ENCODE measurements around the gene PROX1.

Gene PROX1

GRCh38 chr1:213966122-213966521 lies 21.7 kb upstream of the PROX1 start:
- Histone ChIP-seq H2BK5ac (ENCODE audit: low read length) (no peak overlapping the region), H3K4me2 (ENCODE audit: low read length) (no peak overlapping the region), H3K79me1 (ENCODE audit: low read length) (no peaks in the 10 kb centered on the region), H2BK15ac (replicated peaks; ENCODE audit: low read depth) (no peak overlapping the region), H3K27me3 (ENCODE audit: insufficient read depth, low read length, poor library complexity) (no peaks in the 10 kb centered on the region), H3K56ac (ENCODE audit: low read length) (no peak overlapping the region), H4K5ac (ENCODE audit: low read length) (no peak overlapping the region), H3K23ac (ENCODE audit: low read length) (no peak overlapping the region), H3K4me1 (ENCODE audit: control insufficient read depth, low read depth, low read length) (no peaks in the 10 kb centered on the region), H3K18ac (ENCODE audit: low read length) (no peak overlapping the region), H3K4me3 (ENCODE audit: low read length) (no peak overlapping the region), H3K4ac (ENCODE audit: low read depth, low read length) (no peak overlapping the region), H4K8ac (ENCODE audit: low read depth, low read length) (no peak overlapping the region), H3K79me2 (ENCODE audit: control insufficient read depth, insufficient read depth, low read length) (no peaks in the 10 kb centered on the region), H2BK120ac (ENCODE audit: low read depth, low read length) (no peak overlapping the region), H3K9ac (ENCODE audit: low read length) (no peak overlapping the region), H3K27ac (ENCODE audit: low read depth, low read length) (no peak overlapping the region), H3K36me3 (ENCODE audit: control insufficient read depth, insufficient read depth, low read length) (no peaks in the 10 kb centered on the region), H2AK5ac (ENCODE audit: low read length) (no peak overlapping the region)
- no peak for DNase-seq
- no CpG with 5 or more reads among the region's 5 CpGs for WGBS (ENCODE audit: extremely low coverage, insufficient coverage, low lambda C conversion rate)

GRCh38 chr1:213968146-213968825 lies 19.5 kb upstream of the PROX1 start:
- no peak overlapping the region for H3K23ac ChIP-seq (ENCODE audit: low read length)
- H3K18ac ChIP-seq (ENCODE audit: low read length) = no peak overlapping the region
- no CpG with 5 or more reads among the region's 4 CpGs for WGBS (ENCODE audit: extremely low coverage, insufficient coverage, low lambda C conversion rate)
- H3K4me1 ChIP-seq (ENCODE audit: control insufficient read depth, low read depth, low read length) = no peaks in the 10 kb centered on the region
- H3K9ac ChIP-seq (ENCODE audit: low read length) = no peak overlapping the region
- H4K8ac ChIP-seq (ENCODE audit: low read depth, low read length) = no peak overlapping the region
- H3K27ac ChIP-seq (ENCODE audit: low read depth, low read length) = no peak overlapping the region
- no peak overlapping the region for H4K5ac ChIP-seq (ENCODE audit: low read length)
- H3K4ac ChIP-seq (ENCODE audit: low read depth, low read length) = no peak overlapping the region
- no peak for DNase-seq
- H2AK5ac ChIP-seq (ENCODE audit: low read length) = no peak overlapping the region
- H2BK5ac ChIP-seq (ENCODE audit: low read length) = no peak overlapping the region
- no peaks in the 10 kb centered on the region for H3K27me3 ChIP-seq (ENCODE audit: insufficient read depth, low read length, poor library complexity)
- H3K79me1 ChIP-seq (ENCODE audit: low read length) = no peaks in the 10 kb centered on the region
- no peak overlapping the region for H2BK120ac ChIP-seq (ENCODE audit: low read depth, low read length)
- H3K56ac ChIP-seq (ENCODE audit: low read length) = no peak overlapping the region
- H3K79me2 ChIP-seq (ENCODE audit: control insufficient read depth, insufficient read depth, low read length) = no peaks in the 10 kb centered on the region
- H2BK15ac ChIP-seq (replicated peaks; ENCODE audit: low read depth) = no peak overlapping the region
- H3K36me3 ChIP-seq (ENCODE audit: control insufficient read depth, insufficient read depth, low read length) = no peaks in the 10 kb centered on the region
- no peak overlapping the region for H3K4me3 ChIP-seq (ENCODE audit: low read length)
- no peak overlapping the region for H3K4me2 ChIP-seq (ENCODE audit: low read length)

- no peak overlapping the region for H3K9ac ChIP-seq (ENCODE audit: low read length)
- no peaks in the 10 kb centered on the region for H3K79me1 ChIP-seq (ENCODE audit: low read length)
- DNase-seq = no peak
- no peak overlapping the region for H3K4me2 ChIP-seq (ENCODE audit: low read length)
- H3K4ac ChIP-seq (ENCODE audit: low read depth, low read length) = no peak overlapping the region
- H3K36me3 ChIP-seq (ENCODE audit: control insufficient read depth, insufficient read depth, low read length) = no peaks in the 10 kb centered on the region
- no peak overlapping the region for H3K27ac ChIP-seq (ENCODE audit: low read depth, low read length)
- no peak overlapping the region for H3K23ac ChIP-seq (ENCODE audit: low read length)
- H3K4me1 ChIP-seq (ENCODE audit: control insufficient read depth, low read depth, low read length) = no peaks in the 10 kb centered on the region
- H3K56ac ChIP-seq (ENCODE audit: low read length) = no peak overlapping the region
- H4K8ac ChIP-seq (ENCODE audit: low read depth, low read length) = no peak overlapping the region
- H2BK120ac ChIP-seq (ENCODE audit: low read depth, low read length) = no peak overlapping the region
- H3K18ac ChIP-seq (ENCODE audit: low read length) = no peak overlapping the region
- H2BK15ac ChIP-seq (replicated peaks; ENCODE audit: low read depth) = no peak overlapping the region
- H4K5ac ChIP-seq (ENCODE audit: low read length) = no peak overlapping the region
- H3K27me3 ChIP-seq (ENCODE audit: insufficient read depth, low read length, poor library complexity) = no peaks in the 10 kb centered on the region
- H3K79me2 ChIP-seq (ENCODE audit: control insufficient read depth, insufficient read depth, low read length) = no peaks in the 10 kb centered on the region
- no peak overlapping the region for H3K4me3 ChIP-seq (ENCODE audit: low read length)
- no peak overlapping the region for H2AK5ac ChIP-seq (ENCODE audit: low read length)
- no peak overlapping the region for H2BK5ac ChIP-seq (ENCODE audit: low read length)
- no CpG with 5 or more reads among the region's 2 CpGs for WGBS (ENCODE audit: extremely low coverage, insufficient coverage, low lambda C conversion rate)
Observed at GRCh38 chr1:213969958-213970555, 17.7 kb upstream of the PROX1 start.

GRCh38 chr1:213972141-213972540 lies 15.6 kb upstream of the PROX1 start:
- Histone ChIP-seq H2BK120ac (ENCODE audit: low read depth, low read length) (no peak overlapping the region), H3K79me2 (ENCODE audit: control insufficient read depth, insufficient read depth, low read length) (no peaks in the 10 kb centered on the region), H2BK5ac (ENCODE audit: low read length) (no peak overlapping the region), H3K4me1 (ENCODE audit: control insufficient read depth, low read depth, low read length) (peaks cover 1% of the 10 kb centered on the region), H3K27ac (ENCODE audit: low read depth, low read length) (no peak overlapping the region), H3K4me3 (ENCODE audit: low read length) (no peak overlapping the region), H2BK15ac (replicated peaks; ENCODE audit: low read depth) (no peak overlapping the region), H3K36me3 (ENCODE audit: control insufficient read depth, insufficient read depth, low read length) (no peaks in the 10 kb centered on the region), H3K56ac (ENCODE audit: low read length) (no peak overlapping the region), H3K4me2 (ENCODE audit: low read length) (no peak overlapping the region), H3K79me1 (ENCODE audit: low read length) (no peaks in the 10 kb centered on the region), H3K4ac (ENCODE audit: low read depth, low read length) (no peak overlapping the region), H2AK5ac (ENCODE audit: low read length) (no peak overlapping the region), H4K5ac (ENCODE audit: low read length) (no peak overlapping the region), H3K18ac (ENCODE audit: low read length) (no peak overlapping the region), H4K8ac (ENCODE audit: low read depth, low read length) (no peak overlapping the region), H3K23ac (ENCODE audit: low read length) (no peak overlapping the region), H3K9ac (ENCODE audit: low read length) (no peak overlapping the region), H3K27me3 (ENCODE audit: insufficient read depth, low read length, poor library complexity) (no peaks in the 10 kb centered on the region)
- WGBS (ENCODE audit: extremely low coverage, insufficient coverage, low lambda C conversion rate) = no CpG with 5 or more reads among the region's 2 CpGs
- DNase-seq = no peak

GRCh38 chr1:213973129-213973528 lies 14.6 kb upstream of the PROX1 start:
- no CpG with 5 or more reads among the region's 1 CpG for WGBS (ENCODE audit: extremely low coverage, insufficient coverage, low lambda C conversion rate)
- DNase-seq = no peak
- no peaks in the 10 kb centered on the region for H3K79me2 ChIP-seq (ENCODE audit: control insufficient read depth, insufficient read depth, low read length)

More at GRCh38 chr1:213973129-213973528, 14.6 kb upstream of the PROX1 start:
- no peaks in the 10 kb centered on the region for H3K79me1 ChIP-seq (ENCODE audit: low read length)
- no peak overlapping the region for H4K5ac ChIP-seq (ENCODE audit: low read length)
- H2BK5ac ChIP-seq (ENCODE audit: low read length) = no peak overlapping the region
- no peak overlapping the region for H2BK120ac ChIP-seq (ENCODE audit: low read depth, low read length)
- no peak overlapping the region for H3K4ac ChIP-seq (ENCODE audit: low read depth, low read length)
- no peak overlapping the region for H3K18ac ChIP-seq (ENCODE audit: low read length)
- H3K4me1 ChIP-seq (ENCODE audit: control insufficient read depth, low read depth, low read length) = peaks cover 2% of the 10 kb centered on the region
- no peaks in the 10 kb centered on the region for H3K36me3 ChIP-seq (ENCODE audit: control insufficient read depth, insufficient read depth, low read length)
- no peak overlapping the region for H2BK15ac ChIP-seq (replicated peaks; ENCODE audit: low read depth)
- no peak overlapping the region for H3K56ac ChIP-seq (ENCODE audit: low read length)
- H2AK5ac ChIP-seq (ENCODE audit: low read length) = no peak overlapping the region
- no peak overlapping the region for H3K4me3 ChIP-seq (ENCODE audit: low read length)
- H3K23ac ChIP-seq (ENCODE audit: low read length) = no peak overlapping the region
- H4K8ac ChIP-seq (ENCODE audit: low read depth, low read length) = no peak overlapping the region
- no peak overlapping the region for H3K9ac ChIP-seq (ENCODE audit: low read length)
- H3K27me3 ChIP-seq (ENCODE audit: insufficient read depth, low read length, poor library complexity) = no peaks in the 10 kb centered on the region
- no peak overlapping the region for H3K4me2 ChIP-seq (ENCODE audit: low read length)
- H3K27ac ChIP-seq (ENCODE audit: low read depth, low read length) = no peak overlapping the region
